K562 (cell line): ENCODE measurements around the gene CBFA2T2. TPM values are rescaled to one million over a fixed set of nuclear protein-coding genes. Genes with fewer than 3 reads are reported as not detected.

Source experiments
- AFF4 ChIP-seq: sonication (generic); formaldehyde crosslinking; IDR thresholded peaks from 2 replicates; pipeline ENCODE4 v1.8.0; 2023; ENCODE audit warnings: mild to moderate bottlenecking, missing genetic modification reagents
- BDP1 ChIP-seq: IDR thresholded peaks from 3 replicates; pipeline ENCODE4 v1.6.1; 2011; ENCODE audit not compliant: insufficient read length, insufficient read depth
- BHLHE40 ChIP-seq: IDR thresholded peaks from 2 replicates; pipeline ENCODE4 v1.6.1; 2011; ENCODE audit warnings: low read length, improper control_type of control experiment
- CREBBP ChIP-seq: IDR thresholded peaks from one replicate; pipeline ENCODE4 v1.6.1; 2012; ENCODE audit warnings: low read depth, mild to moderate bottlenecking, control low read depth, inconsistent platforms, low read length
- DDX20 ChIP-seq: fragments of 450-650 bp; IDR thresholded peaks from 2 replicates; pipeline ENCODE4 v1.6.1; 2016; ENCODE audit warnings: missing genetic modification characterization, low read depth, mild to moderate bottlenecking, missing compliant biosample characterization, moderate library complexity
- ETS1 ChIP-seq: conservative IDR thresholded peaks from 2 replicates; pipeline ENCODE4 v1.6.1; 2011; ENCODE audit warnings: low read depth, mild to moderate bottlenecking, low read length; ENCODE audit not compliant: control insufficient read depth
- MAFG ChIP-seq: fragments of 450-650 bp; conservative IDR thresholded peaks from 2 replicates; pipeline ENCODE4 v1.6.1; 2016; ENCODE audit warnings: missing genetic modification characterization, missing compliant biosample characterization
- MYNN ChIP-seq, 2 experiments: sonication (generic); formaldehyde crosslinking in 1 of 2; IDR thresholded peaks; 2 replicates each; pipeline versions ENCODE4 v1.5.0 to v1.6.1; 2016 to 2020; ENCODE audit warnings: antibody characterized with exemption in 1 of 2, missing genetic modification reagents in 1 of 2
- NR2C2 ChIP-seq, 2 experiments: fragments of 200-800 bp in 1 of 2; sonication (Bioruptor generic) in 1 of 2; sonication (generic) in 1 of 2; formaldehyde crosslinking in 1 of 2; IDR thresholded peaks; 2 replicates each; pipeline versions ENCODE4 v1.6.1 to v1.8.0; 2016 to 2022; ENCODE audit warnings: mild to moderate bottlenecking in 1 of 2, missing compliant biosample characterization in 1 of 2, missing genetic modification characterization in 1 of 2, missing genetic modification reagents in 1 of 2
- SIX5 ChIP-seq, 2 experiments: IDR thresholded peaks; 2 replicates each; pipeline ENCODE4 v1.6.1; 2011; ENCODE audit warnings: low read length in 2 of 2, borderline replicate concordance in 1 of 2, low read depth in 1 of 2, mild to moderate bottlenecking in 1 of 2, moderate library complexity in 1 of 2; ENCODE audit not compliant: insufficient read depth in 1 of 2
- SRSF1 ChIP-seq: fragments of 200-400 bp; formaldehyde crosslinking; IDR thresholded peaks from 2 replicates; pipeline ENCODE4 v1.6.1; 2017; ENCODE audit warnings: mild to moderate bottlenecking, low read depth, low read length, moderate library complexity
- TAF9B ChIP-seq: fragments of 450-650 bp; IDR thresholded peaks from 2 replicates; pipeline ENCODE4 v1.6.1; 2018; ENCODE audit warnings: mild to moderate bottlenecking; ENCODE audit not compliant: partially characterized antibody
- U2AF2 ChIP-seq: fragments of 200-400 bp; formaldehyde crosslinking; optimal IDR thresholded peaks from 2 replicates; pipeline ENCODE3; 2017; ENCODE audit warnings: low read depth, mild to moderate bottlenecking, low read length
- XRCC4 ChIP-seq: IDR thresholded peaks from one replicate; pipeline ENCODE4 v1.6.1; 2011; ENCODE audit not compliant: insufficient read depth, insufficient read length; ENCODE audit errors: extremely low read depth
- ZNF143 ChIP-seq: sonication (generic); formaldehyde crosslinking; IDR thresholded peaks from 2 replicates; pipeline ENCODE4 v1.9.0; 2022; ENCODE audit warnings: mild to moderate bottlenecking, missing genetic modification reagents
- ZNF146 ChIP-seq: IDR thresholded peaks from one replicate; pipeline ENCODE4 v1.6.1; 2018; ENCODE audit warnings: missing compliant biosample characterization; ENCODE audit not compliant: unreplicated experiment
- ZNF184 ChIP-seq: sonication (generic); formaldehyde crosslinking; IDR thresholded peaks from 2 replicates; pipeline ENCODE4 v1.5.0; 2020; ENCODE audit warnings: missing genetic modification reagents
- ZNF444 ChIP-seq: fragments of 250-450 bp; sonication (Bioruptor Pico); IDR thresholded peaks from 2 replicates; pipeline ENCODE4 v1.4.0; 2020; ENCODE audit warnings: mild to moderate bottlenecking, moderate library complexity
- ZNF584 ChIP-seq: fragments of 200-800 bp; sonication (Bioruptor generic); IDR thresholded peaks from 2 replicates; pipeline ENCODE4 v1.6.1; 2016; ENCODE audit warnings: low read depth, mild to moderate bottlenecking, missing genetic modification characterization, missing compliant biosample characterization
- polyA plus RNA-seq, 8 experiments: library from polyadenylated mRNA; depleted of rRNA in 4 of 8; stranded (reverse) in 5 of 8; unstranded in 3 of 8; fragments of >200 nt; fragmentation: Nextera tagmentation in 2 of 8; fragmentation: Illumina TruSeq in 1 of 8; extraction: Ambion mirVana in 2 of 8; extraction: Trizol in 1 of 8; gene quantifications; 2 replicates each; pipeline versions ENCODE4 v1.2.1 to v1.2.3, GENCODE V29; 2011 to 2014; ENCODE audit warnings: inconsistent platforms in 1 of 8, missing spikeins in 1 of 8
- total RNA-seq, 7 experiments: library from RNA; depleted of rRNA in 6 of 7; stranded (reverse); fragments of >200 nt in 6 of 7; fragmentation: Illumina TruSeq in 2 of 7; extraction: Trizol in 2 of 7; gene quantifications; 2 replicates each; pipeline versions ENCODE4 v1.2.1 to v1.2.3, GENCODE V29; 2011 to 2021; ENCODE audit warnings: low replicate concordance in 1 of 7
- TF ChIP-seq, protein P1 (sequence below): fragments of 450-650 bp; conservative IDR thresholded peaks from 2 replicates; pipeline ENCODE4 v1.6.1; 2016; ENCODE audit warnings: missing genetic modification characterization, low read depth, mild to moderate bottlenecking, control low read depth, missing compliant biosample characterization
- TF ChIP-seq, protein P2 (sequence below): sonication (generic); formaldehyde crosslinking; IDR thresholded peaks from 2 replicates; pipeline ENCODE4 v1.8.1; 2022; ENCODE audit warnings: missing genetic modification reagents

CBFA2T2 gene
- total and polyA plus RNA-seq, 9 of the 15 experiments (the other 6 are each of a cell fraction or from before 2014, with no cell fraction given) = 0.27 to 9.6 (median 5.8) TPM

DNA sequence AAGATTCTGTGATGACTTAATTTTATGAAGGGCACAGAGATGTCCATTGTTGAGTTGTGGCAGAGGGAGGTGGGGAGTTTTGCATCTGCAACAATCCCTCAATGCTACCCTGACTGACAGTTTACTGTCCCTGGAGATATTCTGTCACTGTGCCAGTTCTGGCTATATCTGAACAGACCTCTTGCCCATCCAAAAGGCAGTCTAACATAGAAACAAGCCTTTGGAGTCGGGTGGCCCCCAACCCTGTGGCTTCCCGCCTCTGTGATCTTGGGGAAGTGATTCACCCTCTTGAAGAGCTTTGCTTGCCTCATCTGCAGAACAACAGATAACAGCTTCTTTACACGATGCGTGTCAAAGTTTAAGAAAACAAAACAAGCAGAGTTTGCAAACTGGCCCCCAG lies 200.1 kb downstream of the CBFA2T2 start (continued):
- no peak for TF ChIP-seq ETS1
- TF ChIP-seq, protein P1, sequence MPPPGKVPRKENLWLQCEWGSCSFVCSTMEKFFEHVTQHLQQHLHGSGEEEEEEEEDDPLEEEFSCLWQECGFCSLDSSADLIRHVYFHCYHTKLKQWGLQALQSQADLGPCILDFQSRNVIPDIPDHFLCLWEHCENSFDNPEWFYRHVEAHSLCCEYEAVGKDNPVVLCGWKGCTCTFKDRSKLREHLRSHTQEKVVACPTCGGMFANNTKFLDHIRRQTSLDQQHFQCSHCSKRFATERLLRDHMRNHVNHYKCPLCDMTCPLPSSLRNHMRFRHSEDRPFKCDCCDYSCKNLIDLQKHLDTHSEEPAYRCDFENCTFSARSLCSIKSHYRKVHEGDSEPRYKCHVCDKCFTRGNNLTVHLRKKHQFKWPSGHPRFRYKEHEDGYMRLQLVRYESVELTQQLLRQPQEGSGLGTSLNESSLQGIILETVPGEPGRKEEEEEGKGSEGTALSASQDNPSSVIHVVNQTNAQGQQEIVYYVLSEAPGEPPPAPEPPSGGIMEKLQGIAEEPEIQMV = no peak
- TF ChIP-seq XRCC4 = no peak
- peak; percentile 82 for TF ChIP-seq NR2C2 (CRISPR knock-in tag; IDR thresholded peaks at IDR 0.05)
- peak; percentile 95 for TF ChIP-seq NR2C2 (tag; IDR thresholded peaks at IDR 0.05)
- no peak for TF ChIP-seq ZNF184 (CRISPR knock-in tag)
- TF ChIP-seq DDX20 (tag) = no peak
- no peak for TF ChIP-seq TAF9B
- no peak for TF ChIP-seq CREBBP
- no peak for TF ChIP-seq AFF4 (CRISPR knock-in tag)
- TF ChIP-seq SIX5 (IDR thresholded peaks at IDR 0.05; ENCODE audit: borderline replicate concordance in 1 of 2, insufficient read depth in 1 of 2, low read depth in 1 of 2, low read length in 2 of 2) = no peak
- TF ChIP-seq SRSF1 = no peak
- TF ChIP-seq ZNF146 (CRISPR knock-in tag) = no peak
- no peak for TF ChIP-seq ZNF444 (CRISPR knock-in tag)
- TF ChIP-seq U2AF2 = no peak
- no peak for TF ChIP-seq ZNF584 (CRISPR knock-in tag)
- TF ChIP-seq, protein P2, sequence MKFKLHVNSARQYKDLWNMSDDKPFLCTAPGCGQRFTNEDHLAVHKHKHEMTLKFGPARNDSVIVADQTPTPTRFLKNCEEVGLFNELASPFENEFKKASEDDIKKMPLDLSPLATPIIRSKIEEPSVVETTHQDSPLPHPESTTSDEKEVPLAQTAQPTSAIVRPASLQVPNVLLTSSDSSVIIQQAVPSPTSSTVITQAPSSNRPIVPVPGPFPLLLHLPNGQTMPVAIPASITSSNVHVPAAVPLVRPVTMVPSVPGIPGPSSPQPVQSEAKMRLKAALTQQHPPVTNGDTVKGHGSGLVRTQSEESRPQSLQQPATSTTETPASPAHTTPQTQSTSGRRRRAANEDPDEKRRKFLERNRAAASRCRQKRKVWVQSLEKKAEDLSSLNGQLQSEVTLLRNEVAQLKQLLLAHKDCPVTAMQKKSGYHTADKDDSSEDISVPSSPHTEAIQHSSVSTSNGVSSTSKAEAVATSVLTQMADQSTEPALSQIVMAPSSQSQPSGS (CRISPR knock-in tag) = no peak
- TF ChIP-seq BHLHE40 = peak; percentile 67
- TF ChIP-seq BDP1 = no peak
- 0 out of 2 replicates have a peak, but pooled peaks have one; percentile 33 for TF ChIP-seq MYNN (IDR thresholded peaks at IDR 0.05)
- TF ChIP-seq MYNN (CRISPR knock-in tag; IDR thresholded peaks at IDR 0.05) = no peak
- no peak for TF ChIP-seq ZNF143
- 0 out of 2 replicates have a peak, but pooled peaks have one; percentile 5 for TF ChIP-seq MAFG (tag)
